Gastroesophageal sphincter (tissue), 3 donors: ENCODE measurements around the gene PNPLA8.

Experiments
- EP300 ChIP-seq: sonication (generic); formaldehyde crosslinking; IDR thresholded peaks from one replicate; pipeline ENCODE4 v1.6.1; 2017; ENCODE audit warnings: antibody characterized with exemption, mild to moderate bottlenecking
- POLR2A ChIP-seq, 2 donors: fragments of 450-650 bp; IDR thresholded peaks; one replicate each; pipeline ENCODE4 v1.6.1; 2017; ENCODE audit warnings: antibody characterized with exemption in 2 of 2, mild to moderate bottlenecking in 2 of 2, moderate library complexity in 1 of 2
- POLR2AphosphoS5 ChIP-seq: sonication (generic); formaldehyde crosslinking; IDR thresholded peaks from one replicate; pipeline ENCODE4 v1.6.1; 2017; ENCODE audit warnings: antibody characterized with exemption
- TF ChIP-seq, protein P1 (sequence below), 4 experiments: fragments of 200-600 bp in 2 of 4; fragments of 450-650 bp in 2 of 4; sonication (generic) in 1 of 4; IDR thresholded peaks; one replicate each; pipeline ENCODE4 v1.5.1; 2017 to 2019; ENCODE audit warnings: antibody characterized with exemption in 4 of 4, mild to moderate bottlenecking in 2 of 4, moderate library complexity in 2 of 4

GRCh38 chr7:108529341-108529740, 3.4 kb upstream of the PNPLA8 start:
- TF ChIP-seq, protein P1, sequence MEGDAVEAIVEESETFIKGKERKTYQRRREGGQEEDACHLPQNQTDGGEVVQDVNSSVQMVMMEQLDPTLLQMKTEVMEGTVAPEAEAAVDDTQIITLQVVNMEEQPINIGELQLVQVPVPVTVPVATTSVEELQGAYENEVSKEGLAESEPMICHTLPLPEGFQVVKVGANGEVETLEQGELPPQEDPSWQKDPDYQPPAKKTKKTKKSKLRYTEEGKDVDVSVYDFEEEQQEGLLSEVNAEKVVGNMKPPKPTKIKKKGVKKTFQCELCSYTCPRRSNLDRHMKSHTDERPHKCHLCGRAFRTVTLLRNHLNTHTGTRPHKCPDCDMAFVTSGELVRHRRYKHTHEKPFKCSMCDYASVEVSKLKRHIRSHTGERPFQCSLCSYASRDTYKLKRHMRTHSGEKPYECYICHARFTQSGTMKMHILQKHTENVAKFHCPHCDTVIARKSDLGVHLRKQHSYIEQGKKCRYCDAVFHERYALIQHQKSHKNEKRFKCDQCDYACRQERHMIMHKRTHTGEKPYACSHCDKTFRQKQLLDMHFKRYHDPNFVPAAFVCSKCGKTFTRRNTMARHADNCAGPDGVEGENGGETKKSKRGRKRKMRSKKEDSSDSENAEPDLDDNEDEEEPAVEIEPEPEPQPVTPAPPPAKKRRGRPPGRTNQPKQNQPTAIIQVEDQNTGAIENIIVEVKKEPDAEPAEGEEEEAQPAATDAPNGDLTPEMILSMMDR (IDR thresholded peaks at IDR 0.05), result no peak
- TF ChIP-seq POLR2A (IDR thresholded peaks at IDR 0.05), result no peak
- TF ChIP-seq EP300, result no peak
- TF ChIP-seq POLR2AphosphoS5, result no peak
